ENCODE measurements around the gene HP1BP3.

- TF ChIP-seq ZNF114 (CRISPR knock-in tag; IDR thresholded peaks at IDR 0.05) (no peak), CTCF (conservative IDR thresholded peaks at IDR 0.05; ENCODE audit: low read depth in 2 of 2) (peak; percentile 57 to 73), EZH2 (IDR thresholded peaks at IDR 0.05; ENCODE audit: low read depth, unreplicated experiment) (no peak), JUNB (IDR thresholded peaks at IDR 0.05; ENCODE audit: unreplicated experiment) (no peak), EZH2phosphoT487 (IDR thresholded peaks at IDR 0.05; ENCODE audit: unreplicated experiment) (no peak), STAT1 (IDR thresholded peaks at IDR 0.05; ENCODE audit: unreplicated experiment) (no peak), POLR2AphosphoS5 (IDR thresholded peaks at IDR 0.05; ENCODE audit: low read depth) (no peak), ZNF331 (CRISPR knock-in tag; IDR thresholded peaks at IDR 0.05; ENCODE audit: low read depth) (no peak)
- TF ChIP-seq, protein P1, sequence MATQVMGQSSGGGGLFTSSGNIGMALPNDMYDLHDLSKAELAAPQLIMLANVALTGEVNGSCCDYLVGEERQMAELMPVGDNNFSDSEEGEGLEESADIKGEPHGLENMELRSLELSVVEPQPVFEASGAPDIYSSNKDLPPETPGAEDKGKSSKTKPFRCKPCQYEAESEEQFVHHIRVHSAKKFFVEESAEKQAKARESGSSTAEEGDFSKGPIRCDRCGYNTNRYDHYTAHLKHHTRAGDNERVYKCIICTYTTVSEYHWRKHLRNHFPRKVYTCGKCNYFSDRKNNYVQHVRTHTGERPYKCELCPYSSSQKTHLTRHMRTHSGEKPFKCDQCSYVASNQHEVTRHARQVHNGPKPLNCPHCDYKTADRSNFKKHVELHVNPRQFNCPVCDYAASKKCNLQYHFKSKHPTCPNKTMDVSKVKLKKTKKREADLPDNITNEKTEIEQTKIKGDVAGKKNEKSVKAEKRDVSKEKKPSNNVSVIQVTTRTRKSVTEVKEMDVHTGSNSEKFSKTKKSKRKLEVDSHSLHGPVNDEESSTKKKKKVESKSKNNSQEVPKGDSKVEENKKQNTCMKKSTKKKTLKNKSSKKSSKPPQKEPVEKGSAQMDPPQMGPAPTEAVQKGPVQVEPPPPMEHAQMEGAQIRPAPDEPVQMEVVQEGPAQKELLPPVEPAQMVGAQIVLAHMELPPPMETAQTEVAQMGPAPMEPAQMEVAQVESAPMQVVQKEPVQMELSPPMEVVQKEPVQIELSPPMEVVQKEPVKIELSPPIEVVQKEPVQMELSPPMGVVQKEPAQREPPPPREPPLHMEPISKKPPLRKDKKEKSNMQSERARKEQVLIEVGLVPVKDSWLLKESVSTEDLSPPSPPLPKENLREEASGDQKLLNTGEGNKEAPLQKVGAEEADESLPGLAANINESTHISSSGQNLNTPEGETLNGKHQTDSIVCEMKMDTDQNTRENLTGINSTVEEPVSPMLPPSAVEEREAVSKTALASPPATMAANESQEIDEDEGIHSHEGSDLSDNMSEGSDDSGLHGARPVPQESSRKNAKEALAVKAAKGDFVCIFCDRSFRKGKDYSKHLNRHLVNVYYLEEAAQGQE (IDR thresholded peaks at IDR 0.05; ENCODE audit: unreplicated experiment): no peak
Measured at GRCh38 chr1:20727746-20728316, 59.3 kb downstream of the HP1BP3 start.
